Lower leg skin (tissue), 3 donors: ENCODE measurements around the gene ERI3.

Experiments
- POLR2A ChIP-seq, 2 donors: fragments of 450-650 bp; IDR thresholded peaks; one replicate each; pipeline ENCODE4 v1.6.1; 2016 to 2017; ENCODE audit warnings: antibody characterized with exemption in 2 of 2, mild to moderate bottlenecking in 1 of 2, moderate library complexity in 1 of 2
- TF ChIP-seq, protein P1 (sequence below), 3 donors: fragments of 450-650 bp; IDR thresholded peaks; one replicate each; pipeline ENCODE4 v1.5.1; 2016; ENCODE audit warnings: antibody characterized with exemption in 3 of 3, mild to moderate bottlenecking in 3 of 3, moderate library complexity in 2 of 3

DNA sequence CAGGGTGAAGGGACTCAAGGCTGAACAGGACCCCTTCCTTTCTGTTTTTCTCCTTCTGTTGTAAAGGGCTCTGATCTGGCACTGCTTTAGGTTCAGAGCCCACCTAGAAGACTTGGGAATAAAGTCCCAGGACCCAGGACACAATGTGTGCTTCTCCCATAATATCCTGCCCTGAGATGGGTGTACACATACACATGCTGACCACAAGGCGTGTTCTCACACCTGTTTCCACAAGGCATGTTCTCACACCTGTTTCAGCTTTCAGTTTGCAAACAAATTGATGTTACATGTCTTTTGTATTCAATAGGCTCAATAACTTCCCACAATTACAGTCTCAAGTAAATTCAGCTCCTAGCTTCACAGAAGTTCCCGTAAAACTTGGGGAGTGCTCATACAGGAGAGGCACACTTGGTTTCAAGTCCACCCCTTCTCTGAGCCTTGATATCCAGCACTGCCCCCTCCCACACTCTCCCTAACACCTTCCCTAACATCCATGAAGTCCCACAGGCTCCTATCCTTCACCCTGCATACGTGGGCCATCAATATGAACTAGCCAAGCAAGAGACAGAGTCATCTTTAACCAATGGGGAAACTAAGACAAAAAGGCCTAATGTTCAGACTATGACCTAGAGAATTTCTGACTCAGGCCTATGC is 41.7 kb downstream of the ERI3 start:
- TF ChIP-seq, protein P1, sequence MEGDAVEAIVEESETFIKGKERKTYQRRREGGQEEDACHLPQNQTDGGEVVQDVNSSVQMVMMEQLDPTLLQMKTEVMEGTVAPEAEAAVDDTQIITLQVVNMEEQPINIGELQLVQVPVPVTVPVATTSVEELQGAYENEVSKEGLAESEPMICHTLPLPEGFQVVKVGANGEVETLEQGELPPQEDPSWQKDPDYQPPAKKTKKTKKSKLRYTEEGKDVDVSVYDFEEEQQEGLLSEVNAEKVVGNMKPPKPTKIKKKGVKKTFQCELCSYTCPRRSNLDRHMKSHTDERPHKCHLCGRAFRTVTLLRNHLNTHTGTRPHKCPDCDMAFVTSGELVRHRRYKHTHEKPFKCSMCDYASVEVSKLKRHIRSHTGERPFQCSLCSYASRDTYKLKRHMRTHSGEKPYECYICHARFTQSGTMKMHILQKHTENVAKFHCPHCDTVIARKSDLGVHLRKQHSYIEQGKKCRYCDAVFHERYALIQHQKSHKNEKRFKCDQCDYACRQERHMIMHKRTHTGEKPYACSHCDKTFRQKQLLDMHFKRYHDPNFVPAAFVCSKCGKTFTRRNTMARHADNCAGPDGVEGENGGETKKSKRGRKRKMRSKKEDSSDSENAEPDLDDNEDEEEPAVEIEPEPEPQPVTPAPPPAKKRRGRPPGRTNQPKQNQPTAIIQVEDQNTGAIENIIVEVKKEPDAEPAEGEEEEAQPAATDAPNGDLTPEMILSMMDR (IDR thresholded peaks at IDR 0.05) = no peak
- no peak for TF ChIP-seq POLR2A (IDR thresholded peaks at IDR 0.05)
